ENCODE data around the gene KRT86.
A peak's percentile ranks its signal among the peaks of the same experiment; 100 is the strongest.
"Not testable (repeated sequence)": the region's sequence is repeated elsewhere in the genome, so short reads cannot be mapped to it uniquely, and the experiment has no call there.

The KRT86 gene

DNA sequence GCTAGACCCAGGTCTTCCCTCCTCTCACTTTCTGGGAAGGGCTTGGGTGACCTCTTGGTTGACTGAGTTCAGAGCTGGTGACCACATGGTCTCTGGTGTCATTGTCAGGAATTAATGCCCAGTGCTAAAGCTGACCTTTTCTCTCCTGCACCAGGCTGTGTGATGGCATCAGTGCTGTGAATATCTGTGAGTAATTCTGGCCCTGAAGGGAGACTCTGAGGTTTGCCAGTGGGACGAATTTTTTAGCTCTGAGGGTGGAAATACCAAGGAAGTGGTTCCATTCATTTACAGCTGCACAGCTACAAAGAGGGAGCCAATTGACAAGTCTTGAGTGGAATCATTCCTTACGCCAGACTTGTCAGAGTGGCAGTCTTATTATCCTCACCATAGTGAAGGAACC lies 6.2 kb upstream of the KRT86 start:
- no peak for DNase-seq (ENCODE audit: low spot score)

DNA sequence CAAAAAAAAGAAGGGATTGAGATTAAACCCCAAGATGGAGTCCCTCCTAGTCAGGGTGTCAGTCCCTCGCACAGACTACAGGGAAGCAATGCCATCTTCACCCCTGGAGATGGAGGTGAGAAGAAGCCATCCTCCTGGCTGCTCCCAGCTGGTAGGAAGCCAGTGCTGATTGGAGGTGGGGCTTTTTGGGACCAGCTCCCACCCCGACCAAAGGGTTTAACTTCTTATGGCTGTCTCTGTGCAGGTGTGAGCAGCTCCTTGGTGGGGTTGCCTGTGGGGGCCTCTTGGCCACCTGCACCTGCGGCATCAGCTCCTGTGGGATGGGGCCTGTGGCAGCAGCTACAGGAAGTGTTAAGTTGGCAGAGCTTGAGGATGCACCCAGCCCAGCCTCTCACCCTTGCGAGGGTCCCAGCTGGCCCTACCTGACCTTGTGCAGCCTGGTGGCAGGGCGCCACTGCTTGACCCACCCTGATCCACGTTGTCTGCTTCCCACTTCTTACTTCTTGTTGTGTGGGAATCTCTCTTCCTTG lies 3.8 kb upstream of the KRT86 start:
- DNase-seq (ENCODE audit: low spot score), result no peak

- no peak for DNase-seq (ENCODE audit: low spot score)
These were observed 3.3 kb upstream of the KRT86 start for GRCh38 chr12:52271158-52271557.

GRCh38 chr12:52275686-52276085 lies 1.2 kb downstream of the KRT86 start:
- DNase-seq (ENCODE audit: low spot score), result no peak

GRCh38 chr12:52277486-52278245 lies 3.2 kb downstream of the KRT86 start:
- DNase-seq (ENCODE audit: low spot score), result peak; percentile 23

GRCh38 chr12:52278575-52279421 lies 4.4 kb downstream of the KRT86 start:
- peak; percentile 93 for DNase-seq (ENCODE audit: low spot score)

GRCh38 chr12:52279422-52280318 lies 5.2 kb downstream of the KRT86 start:
- DNase-seq (ENCODE audit: low spot score), result peak; percentile 34

DNA sequence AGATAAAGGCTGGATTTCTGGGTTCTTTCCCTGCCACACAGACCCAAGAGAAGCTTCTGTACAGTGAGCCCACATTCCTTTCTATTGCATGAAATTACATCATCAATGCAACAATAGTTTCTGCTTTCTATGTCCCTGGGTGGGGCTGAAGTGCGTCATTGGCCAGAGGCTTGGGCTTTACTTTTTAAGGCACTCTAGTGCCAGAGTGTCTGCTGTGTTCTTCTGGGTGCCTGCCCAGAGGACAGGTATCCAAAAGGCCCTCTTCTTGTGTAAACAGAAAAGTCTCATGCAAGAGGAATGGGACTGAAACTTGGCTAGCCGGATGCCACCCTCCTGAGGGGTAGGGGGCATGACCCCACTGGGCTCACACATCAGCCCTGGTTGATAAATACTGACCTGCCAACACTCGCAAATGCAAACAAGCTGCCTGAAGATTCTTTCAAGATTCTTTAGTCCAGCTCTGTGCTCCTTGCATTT lies 5.9 kb downstream of the KRT86 start:
- DNase-seq (ENCODE audit: low spot score), result peak; percentile 99

DNA sequence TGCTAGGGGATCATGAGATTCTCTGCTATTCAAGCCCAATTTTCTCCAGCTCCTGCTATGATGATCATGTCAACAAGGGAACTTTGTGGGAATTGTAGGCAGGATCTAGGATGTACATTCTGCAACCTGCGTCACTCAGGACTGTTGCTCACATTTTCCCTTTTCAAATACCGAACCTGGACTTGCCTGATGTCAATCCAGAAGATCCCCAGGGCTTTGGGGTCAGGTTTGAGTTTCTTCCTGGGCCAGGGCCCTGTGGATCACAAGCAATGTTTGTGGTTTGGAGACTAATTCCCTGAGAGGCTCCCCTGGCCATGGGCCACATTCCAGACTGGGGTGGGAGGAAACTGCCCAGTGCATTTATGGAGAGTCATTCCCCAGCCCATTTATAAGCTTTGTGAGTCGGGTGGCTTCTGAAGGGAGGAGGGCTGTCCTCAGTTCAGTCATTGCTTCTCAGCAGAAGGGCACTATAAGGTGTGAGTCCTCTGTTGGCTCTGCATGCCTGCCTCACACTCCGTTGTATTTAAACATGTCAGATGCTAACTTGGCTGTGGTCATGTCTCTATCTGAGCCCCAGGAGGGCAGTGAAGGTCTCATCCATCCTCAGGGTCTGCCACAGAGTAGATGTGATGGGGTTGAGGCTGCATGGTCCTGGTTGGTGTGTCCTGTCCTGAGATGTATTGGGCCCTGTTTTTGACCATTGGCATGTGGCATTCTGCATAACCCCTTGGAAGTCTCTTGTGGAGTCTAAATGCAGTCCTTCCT lies 6.5 kb downstream of the KRT86 start:
- DNase-seq (ENCODE audit: low spot score), result peak; percentile 98

DNA sequence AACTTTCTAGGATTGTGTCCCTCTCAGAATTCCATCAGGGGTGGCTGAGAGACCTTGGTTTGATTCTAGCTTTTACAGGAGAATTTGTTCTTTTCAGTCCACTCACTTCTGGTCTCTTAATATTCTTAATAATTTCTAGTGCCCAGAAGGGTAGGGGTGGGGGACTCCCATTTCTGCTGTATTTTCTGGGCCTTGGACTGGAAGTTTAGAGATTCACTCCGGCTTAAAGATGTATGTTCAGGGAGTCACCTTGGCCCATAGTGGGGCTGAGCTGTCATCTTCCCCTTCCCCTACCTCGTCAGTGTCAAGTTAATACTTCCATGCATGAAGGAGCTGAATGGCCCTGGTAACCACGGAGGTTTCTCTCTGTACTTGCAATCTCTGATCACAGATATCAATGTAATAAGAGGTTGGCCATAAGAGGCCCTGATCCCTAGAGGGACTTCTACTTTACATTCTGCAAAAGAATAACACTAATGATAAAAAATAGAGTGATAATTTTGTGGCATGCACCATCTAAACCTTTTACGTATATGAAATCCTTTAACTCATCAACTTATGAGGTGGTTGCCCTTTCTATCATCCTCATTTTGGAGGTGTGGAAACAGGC lies 10.2 kb downstream of the KRT86 start:
- no peak for DNase-seq (ENCODE audit: low spot score)

DNA sequence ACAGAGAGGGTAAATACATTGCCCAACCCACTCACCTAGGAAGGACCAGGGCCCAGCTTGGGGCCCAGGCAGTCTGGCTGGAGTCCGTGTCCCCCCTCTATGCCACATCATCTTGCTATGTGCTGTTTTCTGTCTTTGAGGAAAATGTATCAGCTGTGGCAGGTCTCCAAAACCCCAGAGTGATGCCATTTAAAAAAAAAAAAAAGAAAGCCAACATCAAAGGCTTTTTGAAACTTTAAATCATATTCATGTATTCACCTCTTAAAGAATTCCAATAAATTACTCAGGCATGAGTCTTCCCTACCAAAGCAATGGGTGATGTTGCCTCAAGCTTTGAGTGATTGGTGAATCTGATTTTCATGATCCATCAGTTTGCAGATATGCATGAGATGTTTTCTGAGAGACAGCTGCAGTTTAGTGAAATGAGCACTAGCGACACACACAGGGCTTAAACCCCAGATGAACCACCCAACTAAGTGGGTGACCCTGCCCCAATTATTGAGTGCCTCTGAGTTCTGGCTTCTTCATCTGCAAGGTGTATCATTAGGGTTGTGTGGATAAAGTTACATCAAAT lies 10.8 kb downstream of the KRT86 start:
- peak; percentile 80 for DNase-seq (ENCODE audit: low spot score)

GRCh38 chr12:52285851-52286530 lies 11.5 kb downstream of the KRT86 start:
- DNase-seq (ENCODE audit: low spot score), result no peak

DNA sequence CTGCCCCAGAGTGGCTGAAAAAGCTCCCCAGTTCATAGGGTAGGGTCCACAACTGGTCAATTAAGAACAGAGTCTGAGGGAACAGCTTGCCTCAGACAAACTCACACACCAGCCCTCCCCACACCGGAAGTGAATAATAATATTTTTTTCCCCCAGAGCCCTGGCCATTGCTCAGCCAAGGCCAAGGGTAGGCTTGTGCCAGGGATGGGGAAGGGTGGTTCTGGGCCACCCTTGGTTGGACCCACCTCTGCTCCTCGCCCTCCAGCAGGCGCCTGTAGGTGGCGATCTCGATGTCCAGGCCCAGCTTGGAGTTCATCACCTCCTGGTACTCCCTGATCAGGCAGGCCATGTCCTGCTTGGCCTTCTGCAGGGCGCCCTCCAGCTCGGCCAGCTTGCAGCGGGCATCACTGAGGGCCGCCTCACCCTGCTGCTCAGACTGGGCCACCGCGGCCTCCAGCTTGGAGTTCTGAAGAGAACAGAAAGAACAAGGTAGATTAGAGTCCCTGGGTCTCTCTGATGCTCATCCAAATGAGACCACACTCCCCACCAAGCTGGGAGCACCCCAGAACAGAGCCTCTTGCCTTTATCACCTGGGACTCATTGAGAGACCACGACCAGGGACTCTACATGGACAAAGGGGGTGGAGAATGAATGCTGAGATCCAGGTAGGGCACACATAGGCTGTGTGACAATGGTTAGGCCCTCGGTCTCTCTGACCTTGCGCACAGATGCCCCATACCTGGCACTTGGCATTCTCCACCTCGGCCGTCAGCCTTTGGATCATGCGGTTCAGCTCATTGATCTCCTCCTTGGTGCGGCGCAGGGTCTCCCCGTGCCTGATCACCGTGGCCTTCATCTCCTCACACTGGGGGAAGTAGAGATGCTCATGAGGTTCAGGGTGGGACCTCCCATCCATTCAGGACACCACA lies 12.7 kb downstream of the KRT86 start:
- not testable (repeated sequence) for DNase-seq (ENCODE audit: low spot score)

DNA sequence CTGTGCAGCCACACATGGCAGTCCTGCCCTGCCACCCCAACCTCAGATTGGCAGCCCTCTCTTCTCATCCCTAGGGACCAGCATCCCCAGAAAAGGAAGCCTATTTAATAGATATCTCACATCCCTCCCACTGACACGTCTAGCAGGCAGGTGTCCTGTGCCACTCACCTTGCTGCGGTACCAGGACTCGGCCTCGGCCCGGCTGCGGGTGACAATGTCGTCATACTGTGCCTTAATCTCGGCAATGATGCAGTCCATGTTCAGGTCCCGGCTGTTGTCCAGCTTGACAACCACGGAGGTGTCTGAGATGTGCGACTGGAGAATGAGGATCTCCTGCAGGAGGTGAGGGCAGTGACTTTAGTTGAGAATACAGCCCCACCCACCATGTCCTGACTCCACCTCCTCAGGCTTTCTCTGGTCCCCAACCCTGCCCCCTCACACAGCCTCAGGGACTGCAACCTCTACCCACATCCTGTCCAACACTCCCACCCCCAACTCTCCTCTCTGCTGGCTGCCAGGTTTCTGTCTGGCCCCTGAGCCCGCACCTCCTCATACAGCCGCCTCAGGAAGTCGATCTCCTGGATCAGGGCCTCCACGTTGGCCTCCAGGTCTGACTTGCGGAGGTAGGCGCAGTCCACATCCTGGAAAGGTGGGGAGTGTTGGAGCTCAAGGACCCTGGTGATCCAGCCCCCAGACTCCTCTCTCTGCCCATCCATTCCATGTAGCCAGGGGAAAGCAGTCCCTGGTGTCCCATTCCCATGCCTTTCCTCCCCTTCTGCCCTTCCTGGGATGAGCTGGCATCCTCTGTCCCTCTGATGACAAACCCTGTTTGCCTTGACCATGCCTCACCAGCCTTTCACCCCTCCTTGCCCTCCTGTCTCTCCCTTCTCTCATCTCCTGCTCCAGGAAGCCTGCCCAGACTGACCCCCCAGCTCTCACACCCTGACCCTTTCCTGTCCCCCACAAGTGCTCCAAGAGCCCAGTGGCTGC lies 13.7 kb downstream of the KRT86 start:
- not testable (repeated sequence) for DNase-seq (ENCODE audit: low spot score)

DNA sequence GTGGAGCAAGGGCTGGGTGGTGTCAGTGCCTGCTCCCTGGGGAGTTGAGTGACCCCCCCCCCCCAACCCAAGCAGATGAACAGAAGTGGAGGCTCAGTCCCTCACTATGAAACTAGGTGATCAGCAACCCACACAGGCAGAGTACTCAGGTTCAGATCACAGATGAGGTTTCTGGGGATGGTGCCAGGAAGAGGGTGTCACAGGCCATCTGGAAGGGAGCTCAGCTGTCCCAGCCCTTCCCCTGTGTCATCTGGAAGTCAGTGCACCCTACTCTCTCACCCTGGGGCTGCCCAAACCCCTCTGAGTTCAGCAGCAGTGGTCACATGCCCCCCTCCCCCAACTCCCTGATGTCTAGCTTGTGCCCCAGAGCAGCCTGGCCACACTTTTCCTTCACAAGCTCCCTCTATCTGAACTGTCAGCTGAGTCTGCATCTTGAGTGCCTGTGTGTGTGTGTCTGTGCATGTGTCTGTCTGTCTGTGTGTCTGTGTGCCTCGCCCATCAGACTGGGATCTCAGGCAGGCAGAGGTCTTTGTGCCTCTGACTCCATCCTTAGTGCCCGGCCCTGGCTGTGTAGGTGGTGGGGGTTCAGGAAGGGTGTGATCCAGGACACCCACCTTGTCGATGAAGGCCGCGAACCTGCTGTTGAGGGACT lies 16.2 kb downstream of the KRT86 start:
- DNase-seq (ENCODE audit: low spot score), result not testable (repeated sequence)

DNA sequence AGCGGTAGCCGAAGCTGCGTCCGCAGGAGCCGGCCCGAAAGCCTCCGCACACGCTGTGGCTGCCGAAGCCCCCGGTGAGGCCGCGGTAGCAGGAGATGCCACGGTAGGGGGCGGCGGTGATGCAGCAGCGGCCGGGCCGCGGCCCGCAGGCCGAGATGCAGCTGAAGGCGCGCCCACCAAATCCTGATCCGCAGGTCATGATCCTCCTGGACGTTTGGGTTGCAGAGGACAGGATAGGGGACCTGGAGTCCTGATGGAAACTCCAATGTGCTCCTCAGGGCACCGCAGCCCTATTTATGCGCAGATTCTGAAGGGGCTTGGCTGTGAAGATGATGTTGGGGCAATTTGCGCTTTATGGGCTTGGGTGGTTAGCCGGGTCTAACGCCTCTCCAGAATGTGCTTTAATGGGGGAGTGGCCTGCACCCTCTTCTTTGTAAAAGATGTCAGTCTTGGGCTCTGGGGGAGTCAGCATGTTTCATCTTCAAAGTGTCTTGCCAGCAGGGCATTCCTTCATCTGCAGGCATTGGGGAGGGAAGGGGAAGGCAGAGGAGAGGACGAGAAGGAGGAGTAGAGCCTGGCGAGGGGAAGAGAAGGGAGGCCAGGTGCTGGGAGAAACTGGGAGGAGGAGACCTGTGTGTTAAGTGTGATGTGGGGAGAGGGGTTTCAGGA lies 17.0 kb downstream of the KRT86 start, which contains the start of gene KRT81:
KRT81 (minus strand) TSS at position 268 of the 669 bp plus-strand sequence; CDS start at position 199, 69 bp downstream.
- no peak for DNase-seq (ENCODE audit: low spot score)

All from LoVo (cell line).